ENCODE results near the gene PARP14.
"Not testable (repeated sequence)": the region's sequence is repeated elsewhere in the genome, so short reads cannot be mapped to it uniquely, and the experiment has no call there.

PARP14 gene

DNA sequence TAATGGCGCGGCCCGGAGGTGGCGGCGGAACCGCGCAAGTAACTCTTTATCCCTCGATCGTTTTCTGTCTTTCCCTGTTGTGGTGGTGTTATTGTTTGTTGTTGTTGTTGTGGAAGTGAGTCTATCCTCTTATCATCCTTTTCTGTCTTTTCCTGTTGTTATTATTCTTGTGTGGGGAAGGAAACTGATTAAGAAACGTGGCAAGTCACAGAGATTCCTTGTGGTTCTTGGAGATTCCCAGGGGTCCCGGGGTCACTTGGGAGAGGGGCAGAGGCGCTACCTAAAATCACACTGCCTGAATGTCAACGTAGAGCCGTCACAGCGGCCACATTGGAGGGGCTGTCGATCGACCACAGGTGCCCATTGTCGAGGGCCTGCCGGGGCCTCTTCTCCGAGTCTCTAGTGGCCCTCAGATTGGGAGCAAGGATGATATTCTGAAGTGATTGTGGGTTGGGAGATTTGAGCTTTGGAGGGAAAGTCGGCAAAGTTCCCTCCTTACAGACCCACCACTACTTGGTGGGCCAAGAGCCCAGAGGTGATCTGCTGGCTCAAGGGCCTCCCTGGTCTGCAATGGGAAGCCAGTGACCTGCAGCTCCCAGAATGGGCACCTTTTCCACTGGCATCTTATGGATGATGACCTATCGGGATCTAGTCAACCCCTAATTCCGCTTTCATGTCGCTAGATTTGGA lies 790 bp downstream of the PARP14 start:
- DNase-seq (ENCODE audit: low read depth), result no peak
- H3K4me3 ChIP-seq (ENCODE audit: low read depth, low read length), result peak overlapping the region; percentile 87
- TF ChIP-seq, protein P1, sequence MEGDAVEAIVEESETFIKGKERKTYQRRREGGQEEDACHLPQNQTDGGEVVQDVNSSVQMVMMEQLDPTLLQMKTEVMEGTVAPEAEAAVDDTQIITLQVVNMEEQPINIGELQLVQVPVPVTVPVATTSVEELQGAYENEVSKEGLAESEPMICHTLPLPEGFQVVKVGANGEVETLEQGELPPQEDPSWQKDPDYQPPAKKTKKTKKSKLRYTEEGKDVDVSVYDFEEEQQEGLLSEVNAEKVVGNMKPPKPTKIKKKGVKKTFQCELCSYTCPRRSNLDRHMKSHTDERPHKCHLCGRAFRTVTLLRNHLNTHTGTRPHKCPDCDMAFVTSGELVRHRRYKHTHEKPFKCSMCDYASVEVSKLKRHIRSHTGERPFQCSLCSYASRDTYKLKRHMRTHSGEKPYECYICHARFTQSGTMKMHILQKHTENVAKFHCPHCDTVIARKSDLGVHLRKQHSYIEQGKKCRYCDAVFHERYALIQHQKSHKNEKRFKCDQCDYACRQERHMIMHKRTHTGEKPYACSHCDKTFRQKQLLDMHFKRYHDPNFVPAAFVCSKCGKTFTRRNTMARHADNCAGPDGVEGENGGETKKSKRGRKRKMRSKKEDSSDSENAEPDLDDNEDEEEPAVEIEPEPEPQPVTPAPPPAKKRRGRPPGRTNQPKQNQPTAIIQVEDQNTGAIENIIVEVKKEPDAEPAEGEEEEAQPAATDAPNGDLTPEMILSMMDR (conservative IDR thresholded peaks at IDR 0.05; ENCODE audit: low read depth, low read length), result no peak

DNA sequence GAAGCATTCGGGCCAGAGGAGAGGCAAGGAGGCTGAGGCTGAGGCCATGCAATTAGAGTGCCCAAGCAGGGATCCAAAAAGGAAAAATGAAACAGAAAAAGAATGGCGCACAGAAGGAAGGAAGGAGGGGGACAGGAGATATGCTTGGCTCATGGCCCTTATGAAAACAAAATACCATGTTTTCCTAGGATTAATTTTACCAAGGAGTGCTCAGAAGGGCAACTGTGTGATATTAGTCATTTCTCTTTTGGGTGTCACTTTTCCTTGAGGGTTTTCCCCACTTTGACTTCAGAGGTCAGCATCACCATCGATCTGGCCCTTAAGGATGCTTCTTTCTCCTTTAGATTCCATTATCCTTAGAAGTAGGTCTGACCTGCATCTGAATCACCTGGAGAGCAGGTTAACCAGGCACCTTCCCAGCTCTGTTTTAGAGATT lies 1.4 kb downstream of the PARP14 start:
- peak overlapping the region; percentile 87 for H3K4me3 ChIP-seq (ENCODE audit: low read depth, low read length)
- TF ChIP-seq, protein P1 (conservative IDR thresholded peaks at IDR 0.05; ENCODE audit: low read depth, low read length), result no peak
- DNase-seq (ENCODE audit: low read depth), result no peak

DNA sequence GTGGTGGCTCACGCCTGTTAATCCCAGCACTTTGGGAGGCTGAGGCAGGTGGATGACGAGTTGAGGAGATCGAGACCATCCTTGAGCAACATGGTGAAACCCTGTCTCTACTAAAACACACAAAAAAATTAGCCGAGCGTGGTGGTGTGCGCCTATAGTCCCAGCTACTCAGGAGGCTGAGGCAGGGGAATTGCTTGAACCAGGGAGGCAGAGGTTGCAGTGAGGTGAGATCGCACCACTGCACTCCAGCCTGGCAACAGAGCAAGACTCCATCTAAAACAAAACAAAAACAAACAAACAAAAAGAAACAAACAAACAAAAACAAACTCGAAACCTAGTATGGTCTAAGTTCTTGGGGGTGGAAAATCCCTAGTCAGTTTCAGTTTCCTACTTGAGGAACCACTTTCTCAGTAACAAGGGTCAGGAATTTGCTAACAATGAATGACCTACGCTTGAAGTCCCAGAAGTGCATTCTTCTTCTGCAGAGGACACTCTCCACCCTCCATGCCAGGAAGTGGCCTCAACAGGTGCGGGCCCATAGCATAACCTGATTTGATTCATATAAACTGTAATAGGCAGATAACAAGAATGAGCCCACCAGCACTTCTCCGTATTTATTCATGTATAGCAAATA lies 2.3 kb downstream of the PARP14 start:
- DNase-seq (ENCODE audit: low read depth), result peak; percentile 14
- not testable (repeated sequence) for H3K4me3 ChIP-seq (ENCODE audit: low read depth, low read length)

DNA sequence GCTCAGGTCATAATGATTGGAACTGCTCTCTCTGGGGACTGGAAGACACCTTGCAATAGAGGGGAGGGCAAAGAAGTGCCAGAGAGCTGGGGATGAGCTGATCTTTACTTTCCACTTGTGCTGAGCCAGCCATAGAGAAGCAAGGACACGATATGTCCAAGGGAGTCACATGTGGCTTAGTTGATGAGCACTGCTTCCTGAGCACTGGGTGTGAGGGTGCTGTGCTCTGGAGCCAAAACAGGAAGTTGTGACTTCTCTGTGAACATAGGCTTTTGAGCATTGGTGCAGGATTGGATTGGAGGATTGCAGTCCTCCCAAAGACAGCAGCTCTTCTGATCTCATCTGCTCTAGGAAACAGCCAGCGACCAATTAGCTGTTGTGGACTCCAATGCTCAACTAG lies 6.7 kb downstream of the PARP14 start:
- H3K4me3 ChIP-seq (ENCODE audit: low read depth, low read length), result no peak overlapping the region
- TF ChIP-seq, protein P1 (conservative IDR thresholded peaks at IDR 0.05; ENCODE audit: low read depth, low read length), result no peak
- no peak for DNase-seq (ENCODE audit: low read depth)

DNA sequence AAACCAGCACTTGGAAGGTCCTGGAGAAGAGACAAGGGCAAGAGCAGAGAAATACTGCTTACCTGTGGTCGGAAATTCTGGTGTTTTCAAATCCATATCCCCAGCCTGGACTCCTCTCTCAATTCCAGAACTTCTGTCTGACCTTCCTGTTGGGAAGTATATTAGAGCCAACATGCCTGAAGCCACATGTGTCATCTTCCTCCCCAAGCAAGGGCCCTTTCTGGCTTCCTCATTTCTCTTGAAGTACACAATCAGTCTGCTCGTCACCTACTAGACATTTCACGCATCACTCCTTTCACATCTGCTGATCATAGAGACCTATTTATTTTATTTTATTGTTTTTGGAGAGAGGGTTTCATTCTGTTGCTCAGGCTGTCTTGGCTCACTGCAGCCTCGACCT lies 8.4 kb downstream of the PARP14 start:
- no peak overlapping the region for H3K4me3 ChIP-seq (ENCODE audit: low read depth, low read length)
- TF ChIP-seq, protein P1 (conservative IDR thresholded peaks at IDR 0.05; ENCODE audit: low read depth, low read length), result no peak
- no peak for DNase-seq (ENCODE audit: low read depth)

DNA sequence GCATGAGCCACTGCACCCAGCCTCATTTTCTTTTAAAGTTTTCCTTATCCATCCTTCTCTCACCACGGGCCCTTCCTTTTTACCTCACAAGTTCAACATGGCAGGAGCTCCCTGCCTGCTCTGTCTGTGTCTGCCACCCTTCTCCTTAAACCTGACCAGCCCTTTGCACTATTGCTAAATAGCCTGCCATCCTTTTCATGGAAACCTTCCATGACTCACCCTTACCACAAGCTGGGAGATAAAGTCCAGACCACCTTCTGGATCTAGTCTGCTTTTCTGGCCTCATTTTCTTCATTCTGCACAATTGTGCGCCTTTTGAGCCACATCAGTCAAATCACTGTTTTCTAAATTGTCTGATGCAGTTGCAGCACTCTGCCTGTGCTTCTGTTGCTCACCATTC lies 8.9 kb downstream of the PARP14 start:
- TF ChIP-seq, protein P1 (conservative IDR thresholded peaks at IDR 0.05; ENCODE audit: low read depth, low read length), result no peak
- no peak overlapping the region for H3K4me3 ChIP-seq (ENCODE audit: low read depth, low read length)
- peak; percentile 37 for DNase-seq (ENCODE audit: low read depth)

DNA sequence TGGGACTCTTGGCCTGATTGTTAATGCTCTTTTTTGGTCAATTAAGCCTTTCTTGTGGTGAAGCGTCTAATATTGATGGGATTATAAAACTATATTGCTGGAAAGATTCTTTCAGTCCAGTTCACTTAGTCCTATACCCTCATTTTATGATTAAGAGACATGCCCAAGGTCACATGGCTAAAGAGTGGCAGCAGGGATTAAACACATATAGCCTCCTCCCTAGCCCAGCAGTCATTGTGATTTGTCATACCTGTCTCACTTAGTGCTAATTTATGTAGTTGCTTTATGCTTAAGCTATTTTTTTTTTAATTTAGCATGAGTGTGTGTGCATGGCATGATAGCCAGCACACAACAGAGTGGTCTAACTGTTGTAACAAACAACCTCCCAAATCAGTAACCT lies 9.5 kb downstream of the PARP14 start:
- no peak overlapping the region for H3K4me3 ChIP-seq (ENCODE audit: low read depth, low read length)
- no peak for DNase-seq (ENCODE audit: low read depth)
- TF ChIP-seq, protein P1 (conservative IDR thresholded peaks at IDR 0.05; ENCODE audit: low read depth, low read length), result no peak

Data from choroid plexus epithelial cell (primary cell).